Measurements from ENCODE around the gene ZNF525. TPM values are rescaled to one million over a fixed set of nuclear protein-coding genes. Genes with fewer than 3 reads are reported as not detected.

Gene ZNF525
- total RNA-seq (2016; rRNA removed; fragmentation: Illumina TruSeq; extraction: Trizol) (8.7 and 9.9 TPM in 2 replicates), polyA plus RNA-seq (2011; rRNA removed) (2.8 and 3.4 TPM in 2 replicates), polyA minus RNA-seq (2011; rRNA and poly(A)+ RNA removed; ENCODE audit: low replicate concordance) (1.5 and 3.8 TPM in 2 replicates), Bru-seq, nascent RNA (percentile 50 among the genes with signal in this experiment), BruChase-seq, experiment 1, labeled RNA remaining after a 6-hour chase (percentile 50 among the genes with signal in this experiment), BruChase-seq, experiment 2, labeled RNA remaining after a 2-hour chase (percentile 55 among the genes with signal in this experiment)
- total RNA-seq (2016; cell fraction: cytosol; rRNA removed; fragmentation: Illumina TruSeq; extraction: Trizol; ENCODE audit: low read depth), result 2.1 and 3.8 TPM in 2 replicates
- total RNA-seq (2016; cell fraction: insoluble cytoplasmic fraction; rRNA removed; fragmentation: Illumina TruSeq; extraction: Trizol), result 8.7 and 9.3 TPM in 2 replicates
- total RNA-seq (2016; cell fraction: membrane; rRNA removed; fragmentation: Illumina TruSeq; extraction: Trizol), result 7.5 and 9.9 TPM in 2 replicates
- total RNA-seq (2016; cell fraction: nucleus; rRNA removed; fragmentation: Illumina TruSeq; extraction: Trizol), result 8.5 and 10.7 TPM in 2 replicates
- polyA plus RNA-seq (2011; cell fraction: cytosol; rRNA removed), result 0.72 and 0.95 TPM in 2 replicates
- 2.3 and 3.4 TPM in 2 replicates for polyA plus RNA-seq (2011; cell fraction: nucleus; rRNA removed)
- polyA plus RNA-seq (2012), result 2.1 and 3.1 TPM in 2 replicates
- 0.43 and 0.53 TPM in 2 replicates for polyA plus RNA-seq (2016; cell fraction: cytosol; fragmentation: Illumina TruSeq; extraction: Trizol; ENCODE audit: low read depth)
- polyA plus RNA-seq (2016; cell fraction: insoluble cytoplasmic fraction; fragmentation: Illumina TruSeq; extraction: Trizol; ENCODE audit: low read depth), result 2.8 and 3.3 TPM in 2 replicates
- polyA plus RNA-seq (2016; cell fraction: membrane; fragmentation: Illumina TruSeq; extraction: Trizol; ENCODE audit: low read depth), result 0.96 and 1.3 TPM in 2 replicates
- polyA plus RNA-seq (2016; cell fraction: nucleus; fragmentation: Illumina TruSeq; extraction: Trizol; ENCODE audit: insufficient read depth, low read depth), result 6.7 and 8.5 TPM in 2 replicates
- 2.3 and 2.6 TPM in 2 replicates for polyA minus RNA-seq (2011; cell fraction: cytosol; rRNA and poly(A)+ RNA removed)
- polyA minus RNA-seq (2011; cell fraction: nucleus; rRNA and poly(A)+ RNA removed), result 9.1 and 11.7 TPM in 2 replicates
- long read RNA-seq, experiment 1, result 0 reads
- long read RNA-seq, experiment 2, result 0 reads

GRCh38 chr19:53365134-53365898 lies at the start of gene ZNF525:
Gene ZNF525 (plus strand): TSS chr19:53365705. CDS start chr19:53372282, 6,577 bp downstream.
- H3K27ac ChIP-seq (ENCODE audit: extremely low read length, insufficient read depth, low read length), result peak within 1 kb of the TSS; percentile 38
- H4K20me1 ChIP-seq (ENCODE audit: insufficient read depth, low read length), result no peaks in the 10 kb centered on the region
- no peak within 1 kb of the TSS for H2AFZ ChIP-seq (ENCODE audit: low read length)
- H3K9me3 ChIP-seq (ENCODE audit: low read length), result no peaks in the 10 kb centered on the region
- in situ Hi-C loops (cut with HindIII; ENCODE audit: extremely low pct_ligation_motif_present, low pct_unique_long_range_greater_than_20kb), result loop anchor here (5.0 kb wide), 1 partner anchor 673 kb away; no protein-coding TSS in a partner anchor
- ChIA-PET POLR2A (no interaction called here), CTCF (ENCODE audit: low intra/inter-chr PET ratio, low total read pairs) (no interaction called here)
- H3K4me2 ChIP-seq (ENCODE audit: low read depth, low read length), result peak within 1 kb of the TSS; percentile 71
- no peaks in the 10 kb centered on the region for H3K36me3 ChIP-seq (replicated peaks in 1 of 2; ENCODE audit: control insufficient read depth in 1 of 2, insufficient read depth in 2 of 2, low read length in 2 of 2)
- H3K27me3 ChIP-seq (ENCODE audit: control insufficient read depth in 1 of 2, insufficient read depth in 2 of 2, low read length in 2 of 2), result no peaks in the 10 kb centered on the region
- FAIRE-seq (no peak), DNase-seq (ENCODE audit: low spot score) (peak; percentile 71), ATAC-seq (peak; percentile 98)
- H3K9ac ChIP-seq (ENCODE audit: insufficient read depth, low read depth, low read length), result peak within 1 kb of the TSS; percentile 67
- H3K4me3 ChIP-seq (replicated peaks in 1 of 3; ENCODE audit: insufficient read depth in 1 of 3, low read depth in 2 of 3, low read length in 3 of 3), result peak within 1 kb of the TSS; percentile 41 to 63 (median 57); a peak in 5 of 6 replicates
- H3K4me1 ChIP-seq (ENCODE audit: insufficient read depth, low read length), result no peaks in the 10 kb centered on the region
- BruUV-seq (replicated peaks), result no TSS peak
- intact Hi-C loops (cut with micrococcal nuclease; ENCODE audit: unreplicated experiment), result no loop called here
- WGBS (ENCODE audit: low lambda C conversion rate), result 29% methylated on average over 32 of the region's 45 CpGs
- H3K79me2 ChIP-seq (ENCODE audit: insufficient read depth, low read length), result no peaks in the 10 kb centered on the region
- TF ChIP-seq ZFY (CRISPR knock-in tag; IDR thresholded peaks at IDR 0.05) (peak; percentile 18; the same call in 1 of the 2 replicates), PHF8 (CRISPR knock-in tag; IDR thresholded peaks at IDR 0.05) (peak; percentile 51; the same call in 1 of the 2 replicates), ZFX (CRISPR knock-in tag; IDR thresholded peaks at IDR 0.05; ENCODE audit: low read depth) (peak; percentile 17; the same call in 1 of the 2 replicates), SNAPC4 (CRISPR knock-in tag; IDR thresholded peaks at IDR 0.05) (no peak), GABPB1 (CRISPR knock-in tag; IDR thresholded peaks at IDR 0.05) (peak; percentile 73), SALL1 (CRISPR knock-in tag; IDR thresholded peaks at IDR 0.05) (peak; percentile 27; the same call in 1 of the 2 replicates)
- TF ChIP-seq, protein P1, sequence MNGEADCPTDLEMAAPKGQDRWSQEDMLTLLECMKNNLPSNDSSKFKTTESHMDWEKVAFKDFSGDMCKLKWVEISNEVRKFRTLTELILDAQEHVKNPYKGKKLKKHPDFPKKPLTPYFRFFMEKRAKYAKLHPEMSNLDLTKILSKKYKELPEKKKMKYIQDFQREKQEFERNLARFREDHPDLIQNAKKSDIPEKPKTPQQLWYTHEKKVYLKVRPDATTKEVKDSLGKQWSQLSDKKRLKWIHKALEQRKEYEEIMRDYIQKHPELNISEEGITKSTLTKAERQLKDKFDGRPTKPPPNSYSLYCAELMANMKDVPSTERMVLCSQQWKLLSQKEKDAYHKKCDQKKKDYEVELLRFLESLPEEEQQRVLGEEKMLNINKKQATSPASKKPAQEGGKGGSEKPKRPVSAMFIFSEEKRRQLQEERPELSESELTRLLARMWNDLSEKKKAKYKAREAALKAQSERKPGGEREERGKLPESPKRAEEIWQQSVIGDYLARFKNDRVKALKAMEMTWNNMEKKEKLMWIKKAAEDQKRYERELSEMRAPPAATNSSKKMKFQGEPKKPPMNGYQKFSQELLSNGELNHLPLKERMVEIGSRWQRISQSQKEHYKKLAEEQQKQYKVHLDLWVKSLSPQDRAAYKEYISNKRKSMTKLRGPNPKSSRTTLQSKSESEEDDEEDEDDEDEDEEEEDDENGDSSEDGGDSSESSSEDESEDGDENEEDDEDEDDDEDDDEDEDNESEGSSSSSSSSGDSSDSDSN (CRISPR knock-in tag; IDR thresholded peaks at IDR 0.05), result 0 out of 2 replicates have a peak, but pooled peaks have one; percentile 17

All from HepG2 (cell line).